Body of pancreas (tissue), 4 donors: ENCODE measurements around the gene BOD1L1. TPM values are rescaled to one million over a fixed set of nuclear protein-coding genes. Genes with fewer than 3 reads are reported as not detected.

Source experiments
- ATAC-seq: fragments of 150-250 bp; one replicate; pipeline ENCODE4 v1.9.1; 2016
- DNase-seq, 4 donors: peaks; one replicate each; pipeline ENCODE4 v3.0.0-alpha.2; 2019
- H3K27ac ChIP-seq, 4 donors: fragments of 200-600 bp; sonication (generic); 1 replicate in 3 of 4; 2 replicates in 1 of 4; pipeline versions ENCODE4 v1.5.1 to v1.6.1; 2016 to 2019; ENCODE audit warnings: mild to moderate bottlenecking in 1 of 4, mixed read lengths in 1 of 4, moderate library complexity in 1 of 4
- H3K27me3 ChIP-seq, 2 donors: fragments of 200-600 bp; sonication (generic); one replicate each; pipeline ENCODE4 v1.6.0; 2016; ENCODE audit warnings: mild to moderate bottlenecking in 1 of 2
- H3K36me3 ChIP-seq, 2 donors: fragments of 200-600 bp; sonication (generic); replicated peaks in 1 of 2; 2 replicates each; pipeline ENCODE4 v1.5.1; 2016; ENCODE audit warnings: low read depth in 2 of 2; ENCODE audit not compliant: insufficient read depth in 1 of 2
- H3K4me1 ChIP-seq: fragments of 200-600 bp; sonication (generic); one replicate; pipeline ENCODE4 v1.6.0; 2016
- H3K4me3 ChIP-seq, 2 donors: fragments of 200-600 bp; sonication (generic); 1 replicate in 1 of 2; 2 replicates in 1 of 2; pipeline ENCODE4 v1.5.1; 2016 to 2019
- H3K9me3 ChIP-seq, 3 donors: fragments of 200-600 bp; sonication (generic); 1 replicate in 2 of 3; 2 replicates in 1 of 3; pipeline ENCODE4 v1.5.1; 2016
- CTCF ChIP-seq, 7 experiments: fragments of 450-650 bp in 4 of 7; fragments of 200-600 bp in 3 of 7; sonication (generic) in 3 of 7; IDR thresholded peaks; one replicate each; pipeline ENCODE4 v1.5.1; 2016 to 2019; ENCODE audit warnings: antibody characterized with exemption in 7 of 7
- POLR2A ChIP-seq, 3 donors: fragments of 450-650 bp; IDR thresholded peaks; one replicate each; pipeline ENCODE4 v1.6.1; 2016; ENCODE audit warnings: antibody characterized with exemption in 3 of 3, mild to moderate bottlenecking in 2 of 3
- WGBS, 2 donors: methylation state at CpG; one replicate each; pipeline ENCODE4 v1.1.5; 2017; 5-methylcytosine and 5-hydroxymethylcytosine counted together
- intact Hi-C: fragments of 100-400 bp; cut with DNase I; formaldehyde crosslinking; loops from one replicate; pipeline ENCODE4 v1.15.1; 2023
- total RNA-seq, 2 donors: library from RNA; depleted of rRNA; stranded (reverse); fragments of >200 nt; gene quantifications; one replicate each; pipeline ENCODE4 v1.1.0, GENCODE V29; 2016

BOD1L1 gene
- total RNA-seq, 2 donors from 2014 or later: 28.5 to 31.0 TPM

GRCh38 chr4:13535118-13535517, 92.4 kb downstream of the BOD1L1 start:
- no peak for TF ChIP-seq CTCF (IDR thresholded peaks at IDR 0.05)
- no peak for TF ChIP-seq POLR2A (IDR thresholded peaks at IDR 0.05)
- ATAC-seq (no peak), DNase-seq (no peak)
- intact Hi-C loops: no loop called here
- H3K9me3 ChIP-seq: no peaks in the 10 kb centered on the region
- H3K27ac ChIP-seq: no peak overlapping the region
- H3K27me3 ChIP-seq: peaks cover 0 to 32% of the 10 kb centered on the region in 2 donors
- H3K4me1 ChIP-seq: peaks cover 6% of the 10 kb centered on the region
- H3K4me3 ChIP-seq: no peak overlapping the region
- WGBS, 2 donors: 3 to 6% methylated on average over 18 of the region's 18 CpGs
- no peaks in the 10 kb centered on the region for H3K36me3 ChIP-seq

GRCh38 chr4:13534344-13535063, 93.0 kb downstream of the BOD1L1 start:
- H3K9me3 ChIP-seq: no peaks in the 10 kb centered on the region
- TF ChIP-seq CTCF (IDR thresholded peaks at IDR 0.05): no peak
- no peak for TF ChIP-seq POLR2A (IDR thresholded peaks at IDR 0.05)
- no peak overlapping the region for H3K4me3 ChIP-seq
- no peaks in the 10 kb centered on the region for H3K36me3 ChIP-seq
- 2 to 5% methylated on average over 25 to 32 of the region's 32 CpGs for WGBS, 2 donors
- H3K27me3 ChIP-seq: peaks cover 0 to 30% of the 10 kb centered on the region in 2 donors
- peaks cover 7% of the 10 kb centered on the region for H3K4me1 ChIP-seq
- DNase-seq (no peak), ATAC-seq (no peak)
- H3K27ac ChIP-seq: no peak overlapping the region
- intact Hi-C loops: no loop called here

GRCh38 chr4:13533670-13534343, 93.7 kb downstream of the BOD1L1 start:
- WGBS, 2 donors: 5 to 14% methylated on average over 12 to 13 of the region's 13 CpGs
- DNase-seq (no peak), ATAC-seq (no peak)
- intact Hi-C loops: no loop called here
- H3K4me3 ChIP-seq: no peak overlapping the region
- no peak overlapping the region for H3K27ac ChIP-seq
- TF ChIP-seq CTCF (IDR thresholded peaks at IDR 0.05) (no peak), POLR2A (IDR thresholded peaks at IDR 0.05) (no peak)
- peaks cover 0 to 31% of the 10 kb centered on the region in 2 donors for H3K27me3 ChIP-seq
- H3K4me1 ChIP-seq: peaks cover 7% of the 10 kb centered on the region
- no peaks in the 10 kb centered on the region for H3K9me3 ChIP-seq
- H3K36me3 ChIP-seq: no peaks in the 10 kb centered on the region

- Histone ChIP-seq H3K27ac (no peak overlapping the region), H3K4me1 (peaks cover 22% of the 10 kb centered on the region), H3K9me3 (no peaks in the 10 kb centered on the region), H3K4me3 (no peak overlapping the region), H3K27me3 (peaks cover 0 to 26% of the 10 kb centered on the region in 2 donors), H3K36me3 (no peaks in the 10 kb centered on the region)
- WGBS, 2 donors: 23 to 28% methylated on average over 8 of the region's 8 CpGs
- DNase-seq: no peak
- no peak for ATAC-seq
- TF ChIP-seq CTCF (IDR thresholded peaks at IDR 0.05) (no peak), POLR2A (IDR thresholded peaks at IDR 0.05) (no peak)
- intact Hi-C loops: no loop called here
Observed at GRCh38 chr4:13531625-13531998, 95.9 kb downstream of the BOD1L1 start.
